Bone marrow (tissue), 2 donors: ENCODE results near the gene ANKS1A.

Source experiments
- DNase-seq, 2 donors: peaks; one replicate each; lab custom pipeline; 2025; lab: John Stamatoyannopoulos, UW

Gene ANKS1A

GRCh38 chr6:35041086-35041861 lies 152.2 kb downstream of the ANKS1A start:
- DNase-seq, result no peak

DNA sequence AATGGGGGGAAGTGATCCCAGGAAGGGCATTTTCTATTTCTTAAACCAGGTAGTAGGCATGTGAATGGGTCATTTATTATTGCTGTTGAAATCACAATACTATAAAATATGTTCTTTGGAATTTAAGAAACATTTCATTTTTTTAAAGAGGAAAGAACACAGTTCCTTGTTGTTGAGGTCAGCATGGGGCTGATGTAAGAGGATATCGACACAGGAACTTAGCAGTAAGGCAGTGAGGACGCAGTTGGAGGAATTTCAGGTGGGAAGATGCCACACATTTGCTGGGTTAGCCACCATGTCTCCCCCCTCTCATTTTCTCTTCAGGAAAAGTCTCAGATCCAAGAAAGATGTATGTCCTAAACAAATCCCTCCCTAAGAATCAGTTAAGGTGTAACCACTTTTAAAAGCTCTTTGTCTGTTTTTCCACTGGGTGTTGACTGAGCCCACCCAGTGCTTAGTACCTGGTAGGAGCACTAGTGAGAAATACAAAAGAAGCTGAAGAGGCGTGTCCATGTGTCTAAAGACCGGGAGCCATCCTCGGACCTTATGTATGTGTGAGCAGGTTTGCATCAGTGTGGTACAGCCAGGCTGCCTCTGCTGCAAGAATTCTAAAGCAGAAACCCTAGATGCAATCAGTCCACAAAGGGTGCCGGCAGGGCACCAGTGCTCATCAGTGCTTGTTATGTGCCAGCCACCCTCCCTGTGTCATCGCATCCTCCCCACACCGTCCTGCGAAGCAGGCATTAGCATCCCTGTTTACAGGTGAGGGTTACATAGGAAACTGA lies 153.2 kb downstream of the ANKS1A start:
- DNase-seq, result no peak

GRCh38 chr6:35043381-35044130 lies 154.5 kb downstream of the ANKS1A start:
- no peak for DNase-seq

GRCh38 chr6:35044145-35044745 lies 155.2 kb downstream of the ANKS1A start:
- peak in 1 of 2 donors; percentile 48 for DNase-seq

DNA sequence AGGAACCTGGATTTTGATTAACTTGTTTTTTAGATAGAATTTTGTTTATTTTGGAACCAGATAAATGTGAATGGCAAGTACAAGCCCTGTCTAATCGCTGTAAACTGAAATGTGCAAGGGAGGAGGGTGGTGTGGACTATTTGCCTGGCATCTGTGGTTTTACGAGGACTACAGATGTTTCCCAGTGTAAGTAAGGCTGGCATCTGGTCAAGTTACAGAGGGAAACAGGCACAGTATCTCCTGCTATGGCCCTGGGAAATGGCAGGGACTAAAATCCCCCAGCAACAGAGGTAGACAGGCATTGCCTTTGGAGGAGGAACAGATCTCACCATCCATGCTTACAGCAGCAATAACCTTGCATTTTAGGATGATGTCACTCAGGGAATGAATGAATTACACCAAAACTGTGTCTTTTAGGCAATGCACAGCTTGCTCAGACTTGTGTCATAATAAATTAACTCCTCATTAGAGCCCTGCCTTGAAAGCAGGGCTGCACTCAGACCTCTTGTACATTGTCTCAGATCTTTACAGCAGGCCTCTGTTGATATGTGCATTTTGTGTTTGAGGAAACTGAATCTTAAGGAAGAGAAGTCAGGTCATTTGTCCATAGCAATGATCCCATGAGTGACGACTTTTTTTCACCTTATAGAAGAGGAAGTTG lies 155.8 kb downstream of the ANKS1A start:
- peak in 1 of 2 donors; percentile 48 for DNase-seq

- no peak for DNase-seq
Observed at GRCh38 chr6:35046103-35046502, 157.0 kb downstream of the ANKS1A start.

DNA sequence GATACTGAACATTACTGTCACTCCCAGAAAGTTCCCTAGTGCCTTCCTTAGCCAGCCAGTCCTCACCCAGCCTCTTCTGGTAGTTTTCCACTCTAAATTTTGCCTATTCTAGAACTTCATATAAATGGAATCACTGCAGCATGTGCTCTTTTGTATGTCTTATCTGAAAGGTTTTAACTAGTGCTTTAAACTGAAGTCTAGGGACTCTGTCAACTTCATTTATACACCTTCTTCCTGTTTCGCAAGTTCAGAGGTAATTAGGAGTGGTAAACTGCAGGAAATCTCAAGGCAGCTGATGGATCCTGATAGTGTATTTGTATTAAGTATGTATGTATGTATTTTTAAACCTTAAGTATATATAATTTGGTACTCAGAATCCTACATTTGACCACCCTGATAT lies 157.8 kb downstream of the ANKS1A start:
- peak in 1 of 2 donors; percentile 55 for DNase-seq

DNA sequence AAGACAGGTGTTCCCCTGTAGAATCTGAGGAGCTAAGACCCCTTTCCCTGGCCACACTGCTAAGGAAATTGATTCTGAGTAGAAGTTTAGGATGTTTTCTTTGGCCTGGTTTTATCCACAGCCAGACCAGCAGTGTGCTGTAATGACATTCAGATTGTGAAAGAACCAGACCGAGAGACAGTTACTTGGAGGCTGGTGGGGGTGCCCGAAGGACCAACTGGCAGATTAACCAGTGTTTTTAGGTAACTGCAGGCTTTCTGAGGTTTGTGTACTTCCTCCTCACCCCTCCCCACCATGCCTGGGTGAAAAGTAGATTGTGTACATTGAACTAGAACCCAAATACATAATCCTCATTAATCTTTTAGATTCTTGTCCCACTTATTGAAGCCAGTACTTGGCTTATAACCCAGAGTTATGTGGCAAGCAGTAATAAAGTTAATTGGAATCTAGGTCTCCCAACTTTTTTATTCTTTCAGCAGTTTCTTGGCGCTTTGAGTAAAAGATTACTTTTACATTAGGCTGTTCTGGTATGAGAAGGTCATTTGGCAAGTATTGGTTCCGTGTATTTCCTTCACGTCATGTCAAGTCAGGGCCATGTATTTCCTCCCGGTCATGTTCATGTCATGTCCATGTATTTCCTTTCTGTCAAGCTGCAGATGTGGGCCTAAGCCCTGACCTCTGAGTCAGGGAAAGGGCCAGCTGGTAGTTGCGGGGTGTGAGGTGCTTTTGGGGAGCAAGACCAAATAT lies 158.4 kb downstream of the ANKS1A start:
- DNase-seq, result peak in 1 of 2 donors; percentile 62

GRCh38 chr6:35048031-35048613 lies 159.1 kb downstream of the ANKS1A start:
- peak; percentile 23 to 49 for DNase-seq

- DNase-seq, result no peak
Observed at GRCh38 chr6:35048631-35049083, 159.6 kb downstream of the ANKS1A start.

- no peak for DNase-seq
Observed at GRCh38 chr6:35049156-35049735, 160.2 kb downstream of the ANKS1A start.

DNA sequence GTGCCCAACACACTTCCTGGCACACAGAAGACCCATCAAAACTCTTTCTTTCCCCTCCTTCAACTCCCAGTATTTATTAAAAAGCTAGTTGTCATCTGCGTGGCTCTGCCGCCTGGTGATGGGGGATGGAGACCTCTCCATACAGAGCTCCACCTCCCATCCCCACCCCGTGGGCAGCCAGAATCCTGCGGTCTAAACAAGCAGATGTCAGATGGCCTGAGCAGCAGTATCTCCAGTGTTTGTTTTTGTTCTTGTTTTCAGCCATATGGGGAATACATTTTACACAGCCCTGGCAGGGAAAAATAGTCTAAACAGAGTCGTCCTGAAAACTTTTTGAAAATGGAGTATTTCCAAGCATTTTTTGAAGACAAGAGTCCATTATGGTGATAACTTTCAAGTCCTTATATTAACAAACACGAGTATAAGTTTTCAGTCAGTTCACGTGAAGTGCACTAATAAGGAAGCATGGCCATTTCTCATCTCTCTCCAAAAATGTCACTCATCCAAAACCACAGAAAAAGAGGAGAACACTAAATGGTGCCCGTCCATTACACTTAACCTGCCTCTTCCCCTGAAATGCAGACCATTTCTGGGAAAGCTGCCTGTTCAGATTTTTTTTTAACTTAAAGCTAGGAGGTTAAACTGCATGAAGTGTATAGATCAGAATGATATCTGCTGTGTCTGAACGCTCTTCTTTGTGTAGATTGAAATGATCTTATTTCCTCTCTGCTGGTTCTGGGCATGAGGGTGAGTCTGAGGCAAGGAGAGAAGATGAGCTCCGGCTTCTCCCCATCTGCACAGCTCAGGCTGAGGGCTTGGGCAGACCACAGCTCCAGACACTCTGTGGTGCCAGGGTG lies 161.1 kb downstream of the ANKS1A start:
- peak in 1 of 2 donors; percentile 38 for DNase-seq

DNA sequence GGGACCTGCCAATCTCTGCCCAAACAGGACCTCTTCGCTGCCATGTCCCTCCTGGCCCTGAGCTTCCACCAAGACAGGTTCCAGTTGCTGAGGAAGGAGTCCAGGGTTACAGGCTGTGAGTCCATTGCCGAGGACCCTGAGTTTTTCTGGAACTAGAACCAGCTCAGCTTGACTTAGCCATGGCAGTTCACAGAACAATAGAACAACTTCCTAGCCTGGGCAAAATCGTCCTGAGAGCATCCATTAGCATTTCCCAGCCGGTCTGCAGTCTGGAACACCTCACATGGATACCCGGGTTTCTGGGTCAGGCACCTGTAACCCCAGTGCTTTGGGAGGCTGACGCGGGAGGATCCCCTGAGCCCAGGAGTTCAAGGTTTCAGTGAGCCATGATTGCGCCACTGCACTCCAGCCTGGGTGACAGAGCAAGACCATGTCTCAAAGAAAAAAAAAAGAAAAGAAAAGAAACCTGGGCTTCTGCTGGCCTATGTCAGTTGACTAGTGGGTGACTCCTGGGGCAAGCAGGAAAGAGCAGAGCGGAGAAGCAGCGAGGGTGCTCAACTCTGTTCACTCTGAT lies 161.8 kb downstream of the ANKS1A start:
- DNase-seq, result no peak

DNA sequence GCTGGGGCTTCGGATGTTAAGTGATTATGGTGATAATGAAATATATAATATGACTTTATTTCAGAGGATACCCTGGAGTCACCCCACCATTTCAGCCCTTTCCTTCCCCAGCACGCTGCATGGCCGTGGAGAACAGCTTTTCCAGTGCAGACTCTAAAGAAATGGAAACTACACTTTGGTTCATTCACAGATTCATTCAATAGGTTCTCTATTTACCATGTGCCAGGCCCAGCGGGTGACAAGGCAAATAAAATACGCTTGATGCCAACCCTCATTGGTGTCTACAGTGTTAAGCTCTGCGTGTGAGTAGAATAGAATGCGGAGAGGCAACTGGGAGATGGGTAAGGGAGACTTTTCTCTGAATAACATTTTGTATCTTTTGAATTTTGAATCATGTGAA lies 162.3 kb downstream of the ANKS1A start:
- no peak for DNase-seq

GRCh38 chr6:35051997-35052583 lies 163.0 kb downstream of the ANKS1A start:
- no peak for DNase-seq

DNA sequence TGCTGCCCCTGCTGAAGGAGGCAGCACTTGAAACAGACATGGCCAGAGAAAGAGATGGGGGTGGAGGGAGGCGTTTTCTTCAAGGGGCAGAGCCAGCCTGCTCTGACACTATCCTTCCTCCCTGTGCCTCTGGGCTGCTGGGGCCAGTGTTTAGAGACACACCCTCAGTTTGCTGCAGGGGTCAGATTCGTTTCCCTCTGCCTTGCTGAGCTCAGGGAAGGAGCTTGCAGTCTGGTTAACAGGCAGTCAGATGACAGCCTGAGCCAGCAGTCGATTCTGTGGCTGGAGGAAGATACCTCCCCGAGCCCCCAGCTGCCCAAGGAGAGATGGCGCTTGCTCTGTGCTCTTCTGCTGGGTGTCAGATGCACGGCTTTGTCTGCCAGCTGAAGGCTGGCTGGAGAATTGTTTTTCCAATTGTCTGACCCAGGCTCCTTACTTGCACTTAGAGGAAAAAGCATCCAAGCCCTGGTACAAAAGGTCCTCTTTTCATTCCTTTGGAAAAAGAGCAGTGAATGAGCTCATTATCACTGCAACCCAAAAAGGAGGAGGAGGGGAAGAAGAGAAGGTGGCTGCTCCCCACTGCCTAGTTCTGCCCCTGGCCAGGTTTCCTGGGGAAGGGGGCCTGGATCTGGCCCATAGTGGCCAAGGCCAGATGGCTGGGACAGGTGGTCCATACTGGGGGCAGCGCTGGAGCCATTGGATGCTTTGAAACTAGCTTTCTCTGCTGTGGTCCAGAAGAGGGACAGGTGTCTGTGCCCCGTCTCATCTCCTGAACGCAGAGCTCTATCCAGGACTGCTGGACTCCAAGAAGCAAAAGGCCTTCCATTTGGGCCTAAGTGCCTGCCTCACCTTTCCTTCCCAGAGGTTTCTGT lies 163.9 kb downstream of the ANKS1A start:
- no peak for DNase-seq

- no peak for DNase-seq
Observed at GRCh38 chr6:35053701-35054100, 164.6 kb downstream of the ANKS1A start.
